HG03521 (cell line): ENCODE measurements around the gene TTLL9.
"Not testable (repeated sequence)": the region's sequence is repeated elsewhere in the genome, so short reads cannot be mapped to it uniquely, and the experiment has no call there.

Experiments used
- ATAC-seq: cut with Tn5 transposase; IDR thresholded peaks from one replicate; pipeline ENCODE4 v1.9.1; 2021; ENCODE audit warnings: mild to moderate bottlenecking, moderate library complexity; ENCODE audit not compliant: unreplicated experiment

TTLL9 gene

GRCh38 chr20:31915491-31916280, 45.3 kb downstream of the TTLL9 start:
- no peak for ATAC-seq

- ATAC-seq = no peak
Measured at GRCh38 chr20:31916708-31917107, 46.3 kb downstream of the TTLL9 start.

DNA sequence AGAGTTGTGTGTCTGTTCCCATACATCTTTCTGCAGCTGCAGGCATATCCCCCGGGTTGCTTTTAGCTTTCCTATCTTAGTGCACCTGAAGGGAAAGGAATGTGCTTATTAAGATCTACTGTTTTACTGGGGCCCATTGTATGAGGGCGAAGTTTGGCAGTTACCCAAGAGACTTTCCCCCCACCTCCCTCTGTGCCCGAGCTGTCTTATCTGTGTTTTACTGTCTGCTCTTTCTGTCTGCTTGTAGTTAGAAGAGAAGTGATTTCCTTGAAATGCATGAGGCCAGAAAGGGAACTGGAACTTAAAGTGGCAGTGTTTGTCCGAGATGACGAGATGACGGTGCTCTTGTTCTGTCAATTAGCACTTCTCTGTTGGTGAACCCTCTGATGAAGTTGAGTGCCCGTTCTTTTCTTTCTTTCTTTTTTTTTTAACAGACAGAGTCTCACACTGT, 47.6 kb downstream of the TTLL9 start:
- not testable (repeated sequence) for ATAC-seq

DNA sequence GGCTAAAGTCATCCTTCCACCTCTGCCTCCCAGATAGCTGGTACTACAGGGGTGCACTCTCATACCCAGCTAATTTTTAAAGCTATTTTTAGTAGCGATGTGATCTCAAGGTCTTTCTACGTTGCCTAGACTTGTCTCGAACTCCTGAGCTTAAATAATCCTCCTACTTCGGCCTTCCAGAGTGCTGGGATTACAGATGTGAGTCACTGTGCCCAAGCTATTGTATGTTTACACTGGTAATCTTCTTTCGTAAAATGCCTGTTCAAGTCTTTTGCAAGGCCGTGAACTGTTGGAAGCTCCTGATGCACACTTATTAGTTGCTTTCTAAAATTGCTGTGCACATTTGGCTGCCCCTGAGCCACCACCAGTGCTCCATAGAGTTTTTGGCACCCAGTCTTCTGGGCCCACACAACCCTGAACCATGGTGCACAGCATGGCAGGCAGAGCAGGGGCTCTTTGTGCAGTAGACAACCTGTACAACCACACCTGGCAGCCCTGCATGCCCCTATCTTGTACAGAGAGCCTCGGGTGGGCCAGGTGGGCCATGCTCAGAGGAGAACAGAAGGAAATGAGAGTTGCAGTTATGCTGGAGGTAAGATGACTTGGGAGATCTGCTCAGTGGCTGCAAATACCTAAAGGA, 48.2 kb downstream of the TTLL9 start:
- no peak for ATAC-seq

- no peak for ATAC-seq
Measured at GRCh38 chr20:31919410-31920155, 49.1 kb downstream of the TTLL9 start.

DNA sequence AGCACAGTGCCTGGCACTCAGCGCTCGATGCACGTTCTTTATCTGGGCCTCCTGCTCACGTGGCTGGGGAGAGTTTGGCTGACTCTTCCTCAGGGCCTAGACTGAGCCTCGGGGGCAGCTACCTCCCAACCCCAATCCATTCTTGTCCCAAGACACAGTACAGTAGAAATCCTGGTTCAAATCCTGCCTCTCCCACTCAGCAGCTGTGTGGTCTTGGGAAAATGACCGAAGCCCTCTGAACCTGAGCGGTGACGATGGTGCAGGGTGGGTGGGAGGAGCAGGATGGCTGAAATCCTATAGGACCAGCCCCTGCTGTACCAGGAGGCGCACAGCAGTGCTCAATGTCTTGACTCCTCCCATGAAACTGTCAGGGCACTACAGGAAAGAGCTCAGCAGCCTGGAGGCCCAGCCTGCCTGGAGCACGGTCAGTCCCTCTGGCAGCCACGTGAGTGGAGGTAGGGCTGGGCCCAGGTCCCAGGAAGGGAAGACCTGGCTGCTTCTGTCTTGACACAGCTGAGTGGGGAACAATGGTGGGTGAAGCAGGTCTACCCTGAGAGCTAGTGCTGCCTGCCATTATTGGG, 49.9 kb downstream of the TTLL9 start:
- no peak for ATAC-seq

GRCh38 chr20:31921480-31921879, 51.0 kb downstream of the TTLL9 start:
- ATAC-seq = not testable (repeated sequence)

GRCh38 chr20:31922181-31922580, 51.7 kb downstream of the TTLL9 start:
- no peak for ATAC-seq

DNA sequence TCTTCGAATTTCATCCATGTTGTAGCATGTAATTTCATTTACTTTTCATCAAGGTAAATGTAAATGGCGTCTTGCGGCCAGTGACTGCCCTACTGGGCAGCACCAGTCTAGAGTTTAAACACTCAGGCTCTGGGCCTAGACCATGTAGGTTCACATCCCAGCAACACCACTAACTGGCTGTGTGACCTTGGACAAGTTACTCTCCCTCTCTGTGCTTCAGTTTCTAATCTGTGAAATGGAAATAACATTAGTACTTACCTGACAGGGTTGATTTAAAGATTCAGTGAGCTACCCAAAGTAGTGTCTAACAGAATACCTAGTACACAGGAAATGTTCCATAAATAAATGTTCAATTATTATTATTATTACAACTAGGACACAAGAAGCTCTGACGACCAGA, 52.2 kb downstream of the TTLL9 start:
- no peak for ATAC-seq

DNA sequence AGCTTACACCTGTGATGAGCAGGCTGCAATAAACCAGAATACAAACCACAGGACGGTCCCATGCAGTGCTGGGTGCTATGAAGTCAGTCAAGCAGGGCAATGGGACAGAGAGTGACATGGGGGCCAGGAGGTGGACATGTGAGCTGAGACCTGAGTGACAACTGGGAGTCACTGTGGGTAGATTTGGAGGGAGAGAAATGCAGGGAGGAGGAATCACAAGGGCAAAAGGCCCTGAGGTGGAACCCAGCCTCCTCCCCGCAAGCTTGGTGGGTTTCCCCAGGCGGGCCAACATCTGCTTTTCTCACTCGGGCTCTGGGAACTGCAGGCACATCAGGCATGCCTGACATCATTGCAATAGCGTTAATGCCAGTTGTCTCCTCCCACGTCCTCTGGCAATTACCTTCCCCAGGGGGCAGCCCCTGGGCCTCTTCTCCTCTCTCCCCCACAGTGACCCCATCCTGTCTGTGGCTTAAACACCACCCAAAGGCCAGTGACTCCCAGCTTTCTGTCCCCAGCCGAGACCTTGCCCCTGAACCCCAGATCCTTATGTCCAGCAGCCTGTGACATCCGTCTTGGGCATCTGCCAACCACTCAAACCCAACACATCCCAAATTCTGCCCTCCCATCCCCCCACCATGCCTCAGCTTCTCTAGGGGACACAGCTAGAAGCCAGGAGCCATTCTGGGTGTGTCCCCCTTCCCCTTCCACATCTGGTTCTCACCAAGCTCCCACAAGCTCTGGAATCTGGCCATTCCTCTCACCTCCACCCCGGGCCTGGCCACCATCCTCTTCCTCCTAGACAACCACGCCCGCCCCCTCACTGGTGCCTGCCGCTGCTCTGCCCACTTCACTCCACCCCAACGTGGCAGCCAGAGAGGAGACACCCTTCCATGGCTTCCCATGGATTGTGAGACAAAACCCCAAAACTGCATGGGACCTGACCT, 53.2 kb downstream of the TTLL9 start:
- no peak for ATAC-seq

DNA sequence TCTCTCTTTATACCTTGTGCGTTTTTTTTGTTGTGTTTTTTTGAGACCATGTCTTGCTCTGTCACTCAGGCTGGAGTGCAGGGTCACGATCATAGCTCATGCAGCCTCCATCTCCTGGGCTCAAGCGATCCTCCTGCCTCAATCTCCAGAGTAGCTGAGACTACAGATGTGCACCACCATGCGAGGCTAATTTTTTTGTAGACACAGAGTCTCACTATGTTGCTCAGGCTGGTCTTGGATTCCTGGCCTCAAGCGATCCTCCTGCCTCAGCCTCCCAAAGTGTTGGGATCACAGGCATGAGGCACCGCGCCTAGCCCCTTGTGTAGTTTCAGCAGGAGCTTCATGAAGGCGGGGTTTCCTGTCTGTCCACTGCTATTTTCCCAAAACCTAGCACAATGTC, 54.1 kb downstream of the TTLL9 start:
- no peak for ATAC-seq

DNA sequence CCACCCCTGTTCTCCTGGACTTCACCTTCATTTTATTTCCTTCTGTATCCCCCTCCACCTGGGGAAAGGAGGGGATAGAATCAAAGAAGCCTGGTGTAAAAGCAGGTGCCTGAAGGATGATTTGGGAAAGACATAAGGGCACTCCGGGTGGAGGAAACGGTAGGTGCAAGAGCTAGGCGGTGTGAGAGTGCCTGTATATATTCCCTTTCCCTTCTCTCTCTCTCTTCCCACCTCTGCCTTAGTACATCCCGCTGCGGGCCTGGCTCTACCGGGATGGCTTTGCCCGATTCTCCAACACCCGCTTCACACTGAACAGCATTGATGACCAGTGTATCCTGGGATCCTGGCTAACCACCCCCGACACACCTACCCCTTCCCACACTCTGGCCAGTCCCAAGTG, 55.2 kb downstream of the TTLL9 start:
- ATAC-seq = no peak

- no peak for ATAC-seq
Measured at GRCh38 chr20:31926493-31926892, 56.1 kb downstream of the TTLL9 start.

GRCh38 chr20:31927627-31928159, 57.3 kb downstream of the TTLL9 start:
- no peak for ATAC-seq

GRCh38 chr20:31929631-31930030, 59.2 kb downstream of the TTLL9 start:
- not testable (repeated sequence) for ATAC-seq

DNA sequence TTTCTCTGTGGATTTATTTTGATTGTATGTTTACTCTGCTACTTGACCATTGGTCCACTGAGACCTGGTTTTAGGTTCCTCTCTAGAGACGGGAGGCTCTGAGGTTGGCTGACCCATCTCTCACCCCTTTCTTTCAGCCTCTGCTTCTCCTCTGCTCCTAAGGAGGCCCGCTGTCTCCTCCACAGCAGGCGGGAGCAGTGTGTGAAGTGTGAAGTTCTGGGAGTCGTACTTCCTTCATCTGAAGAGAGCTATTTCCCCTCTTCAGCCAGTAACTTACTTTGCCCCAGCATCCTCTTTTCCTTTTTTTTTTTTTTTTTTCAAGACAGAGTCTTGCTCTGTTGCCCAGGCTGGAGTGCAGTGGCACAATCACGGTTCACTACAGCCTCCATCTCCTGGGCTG, 60.3 kb downstream of the TTLL9 start:
- ATAC-seq = no peak

- no peak for ATAC-seq
Measured at GRCh38 chr20:31933698-31934097, 63.3 kb downstream of the TTLL9 start.

DNA sequence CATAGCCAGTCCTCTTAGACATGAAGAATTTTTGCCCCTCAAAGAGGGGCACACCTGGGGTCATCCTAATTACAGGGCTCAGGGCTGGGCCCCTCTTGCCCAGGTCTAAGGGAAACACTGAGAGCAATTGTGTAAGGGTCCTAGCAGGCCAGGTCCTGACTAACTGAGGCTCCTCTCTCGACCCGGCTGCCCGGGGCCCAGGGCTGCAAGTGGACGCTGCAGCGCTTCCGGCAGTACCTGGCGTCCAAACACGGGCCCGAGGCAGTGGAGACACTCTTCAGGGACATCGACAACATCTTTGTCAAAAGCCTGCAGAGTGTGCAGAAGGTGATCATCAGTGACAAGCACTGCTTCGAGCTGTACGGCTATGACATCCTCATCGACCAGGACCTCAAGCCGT, 64.1 kb downstream of the TTLL9 start:
- ATAC-seq = no peak

- no peak for ATAC-seq
Measured at GRCh38 chr20:31934968-31935764, 64.7 kb downstream of the TTLL9 start.
